Measurements from ENCODE around the gene TRIOBP.

Gene TRIOBP

DNA sequence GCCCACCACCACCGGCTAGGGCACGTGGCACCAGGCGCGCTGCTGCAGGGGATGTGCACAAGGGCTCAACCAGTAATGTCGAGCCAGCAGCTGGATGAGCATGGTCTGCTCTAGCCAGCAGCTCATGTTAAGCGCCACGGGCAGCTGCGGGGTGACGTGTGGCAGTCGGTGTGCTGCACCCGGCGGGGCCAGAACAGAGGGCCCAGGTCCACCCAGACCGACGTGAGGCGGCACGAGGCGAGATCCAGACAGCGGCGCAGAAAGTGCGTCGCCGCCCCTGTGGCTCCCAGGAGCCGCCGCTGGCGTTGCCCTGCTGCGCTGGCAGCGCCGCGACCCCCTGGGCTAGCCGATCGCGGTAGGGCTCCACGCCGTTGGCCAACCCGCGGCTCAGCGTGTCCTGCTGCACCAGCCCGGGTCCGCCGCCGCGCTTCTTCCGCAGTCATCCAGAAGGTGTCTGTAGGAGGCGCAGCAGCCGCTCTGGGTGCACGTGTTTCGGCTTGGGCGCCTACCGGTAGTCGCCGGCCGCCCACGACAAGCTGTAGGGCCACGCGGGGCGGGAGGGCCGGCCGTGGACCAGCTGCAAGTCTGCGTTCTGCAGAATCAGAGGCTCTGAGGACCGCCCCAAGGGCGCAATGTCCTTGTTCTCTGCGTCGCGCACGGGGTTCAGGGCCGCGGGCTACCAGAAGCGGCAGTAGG lies 121.7 kb downstream of the TRIOBP start:
- Histone ChIP-seq H3K36me3 (ENCODE audit: control insufficient read depth in 1 of 2, insufficient read depth in 2 of 2, low read length in 2 of 2) (peaks cover 4 to 20% of the 10 kb centered on the region in 2 experiments), H3K18ac (ENCODE audit: low read length) (no peak overlapping the region), H3K4me2 (ENCODE audit: low read length) (peak overlapping the region; percentile 74), H3K27me3 (ENCODE audit: insufficient read depth, low read length) (peaks cover 13% of the 10 kb centered on the region), H3K27ac (ENCODE audit: low read depth, low read length) (no peak overlapping the region), H3K4ac (ENCODE audit: low read depth, low read length) (no peak overlapping the region), H3K14ac (ENCODE audit: low read length) (peak overlapping the region; percentile 16), H3K23ac (ENCODE audit: low read length) (no peak overlapping the region), H4K91ac (ENCODE audit: low read depth, low read length) (no peak overlapping the region), H4K12ac (ENCODE audit: low read depth, low read length) (no peak overlapping the region), H2AK5ac (ENCODE audit: low read length) (no peak overlapping the region), H3K4me1 (ENCODE audit: control insufficient read depth in 1 of 2, insufficient read depth in 2 of 2, low read length in 2 of 2) (peaks cover 8 to 15% of the 10 kb centered on the region in 2 experiments), H3K4me3 (ENCODE audit: low read depth, low read length) (peak overlapping the region; percentile 38), H2BK12ac (ENCODE audit: low read length) (no peak overlapping the region), H4K8ac (ENCODE audit: low read depth, low read length) (peak overlapping the region; percentile 8), H2AFZ (ENCODE audit: insufficient read depth, low read length, poor library complexity) (peak overlapping the region; percentile 17), H2BK5ac (ENCODE audit: low read depth, low read length, poor library complexity) (no peak overlapping the region), H3K79me2 (ENCODE audit: control insufficient read depth, insufficient read depth, low read length, poor library complexity) (no peaks in the 10 kb centered on the region), H3K9ac (ENCODE audit: low read length) (no peak overlapping the region), H2BK120ac (ENCODE audit: insufficient read depth, low read length, poor library complexity) (no peak overlapping the region), H3K9me3 (ENCODE audit: insufficient read depth, low read depth, low read length) (peaks cover 5% of the 10 kb centered on the region), H3K79me1 (ENCODE audit: low read length) (peaks cover 3% of the 10 kb centered on the region)
- DNase-seq, result peak in 1 of 2 donors; percentile 55
- no CpG with 5 or more reads among the region's 68 CpGs for WGBS (ENCODE audit: extremely low coverage, insufficient coverage, insufficient read length)

DNA sequence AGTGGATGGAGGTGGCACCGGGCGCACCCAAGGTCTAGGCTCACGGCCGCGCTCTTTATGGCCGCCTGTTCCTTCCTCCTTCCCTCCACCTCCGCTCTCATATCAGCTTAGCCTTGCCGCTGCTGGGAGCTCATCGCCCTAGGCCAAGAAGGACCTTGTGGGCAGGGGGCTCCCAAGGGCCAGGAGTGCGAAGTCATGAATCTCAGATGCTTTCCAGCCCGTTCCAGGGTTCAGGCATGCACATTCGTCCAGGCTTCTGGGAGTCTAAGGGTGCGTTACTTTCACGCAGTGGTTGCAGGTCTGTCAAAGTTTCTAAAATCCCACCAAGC lies 122.2 kb downstream of the TRIOBP start:
- H2AK5ac ChIP-seq (ENCODE audit: low read length), result no peak overlapping the region
- no peak overlapping the region for H3K4me3 ChIP-seq (ENCODE audit: low read depth, low read length)
- H2BK5ac ChIP-seq (ENCODE audit: low read depth, low read length, poor library complexity), result no peak overlapping the region
- peaks cover 3% of the 10 kb centered on the region for H3K79me1 ChIP-seq (ENCODE audit: low read length)
- peak overlapping the region; percentile 74 for H3K4me2 ChIP-seq (ENCODE audit: low read length)
- peak overlapping the region; percentile 17 for H2AFZ ChIP-seq (ENCODE audit: insufficient read depth, low read length, poor library complexity)
- H2BK120ac ChIP-seq (ENCODE audit: insufficient read depth, low read length, poor library complexity), result no peak overlapping the region
- peaks cover 4 to 18% of the 10 kb centered on the region in 2 experiments for H3K36me3 ChIP-seq (ENCODE audit: control insufficient read depth in 1 of 2, insufficient read depth in 2 of 2, low read length in 2 of 2)
- H3K9ac ChIP-seq (ENCODE audit: low read length), result no peak overlapping the region
- peaks cover 8 to 15% of the 10 kb centered on the region in 2 experiments for H3K4me1 ChIP-seq (ENCODE audit: control insufficient read depth in 1 of 2, insufficient read depth in 2 of 2, low read length in 2 of 2)
- H2BK12ac ChIP-seq (ENCODE audit: low read length), result no peak overlapping the region
- DNase-seq, result no peak
- no peak overlapping the region for H3K18ac ChIP-seq (ENCODE audit: low read length)
- H3K27ac ChIP-seq (ENCODE audit: low read depth, low read length), result no peak overlapping the region
- H3K4ac ChIP-seq (ENCODE audit: low read depth, low read length), result no peak overlapping the region
- H4K91ac ChIP-seq (ENCODE audit: low read depth, low read length), result no peak overlapping the region
- no peak overlapping the region for H3K23ac ChIP-seq (ENCODE audit: low read length)
- H3K79me2 ChIP-seq (ENCODE audit: control insufficient read depth, insufficient read depth, low read length, poor library complexity), result no peaks in the 10 kb centered on the region
- H3K27me3 ChIP-seq (ENCODE audit: insufficient read depth, low read length), result peaks cover 17% of the 10 kb centered on the region
- H4K8ac ChIP-seq (ENCODE audit: low read depth, low read length), result no peak overlapping the region
- no peak overlapping the region for H3K14ac ChIP-seq (ENCODE audit: low read length)
- H3K9me3 ChIP-seq (ENCODE audit: insufficient read depth, low read depth, low read length), result peaks cover 7% of the 10 kb centered on the region
- no CpG with 5 or more reads among the region's 14 CpGs for WGBS (ENCODE audit: extremely low coverage, insufficient coverage, insufficient read length)
- no peak overlapping the region for H4K12ac ChIP-seq (ENCODE audit: low read depth, low read length)

GRCh38 chr22:37820350-37820749 lies 123.5 kb downstream of the TRIOBP start:
- Histone ChIP-seq H3K79me2 (ENCODE audit: control insufficient read depth, insufficient read depth, low read length, poor library complexity) (no peaks in the 10 kb centered on the region), H3K27me3 (ENCODE audit: insufficient read depth, low read length) (peaks cover 30% of the 10 kb centered on the region), H3K27ac (ENCODE audit: low read depth, low read length) (no peak overlapping the region), H3K4me1 (ENCODE audit: control insufficient read depth in 1 of 2, insufficient read depth in 2 of 2, low read length in 2 of 2) (peaks cover 17 to 23% of the 10 kb centered on the region in 2 experiments), H3K18ac (ENCODE audit: low read length) (no peak overlapping the region), H2BK12ac (ENCODE audit: low read length) (no peak overlapping the region), H4K12ac (ENCODE audit: low read depth, low read length) (no peak overlapping the region), H3K9me3 (ENCODE audit: insufficient read depth, low read depth, low read length) (peaks cover 9% of the 10 kb centered on the region), H3K79me1 (ENCODE audit: low read length) (peaks cover 3% of the 10 kb centered on the region), H3K14ac (ENCODE audit: low read length) (no peak overlapping the region), H4K91ac (ENCODE audit: low read depth, low read length) (no peak overlapping the region), H3K9ac (ENCODE audit: low read length) (no peak overlapping the region), H3K36me3 (ENCODE audit: control insufficient read depth in 1 of 2, insufficient read depth in 2 of 2, low read length in 2 of 2) (peaks cover 4 to 11% of the 10 kb centered on the region in 2 experiments), H2BK120ac (ENCODE audit: insufficient read depth, low read length, poor library complexity) (no peak overlapping the region), H3K4me2 (ENCODE audit: low read length) (no peak overlapping the region), H3K4ac (ENCODE audit: low read depth, low read length) (no peak overlapping the region), H2AFZ (ENCODE audit: insufficient read depth, low read length, poor library complexity) (no peak overlapping the region), H2AK5ac (ENCODE audit: low read length) (no peak overlapping the region), H2BK5ac (ENCODE audit: low read depth, low read length, poor library complexity) (no peak overlapping the region), H4K8ac (ENCODE audit: low read depth, low read length) (no peak overlapping the region), H3K4me3 (ENCODE audit: low read depth, low read length) (no peak overlapping the region), H3K23ac (ENCODE audit: low read length) (no peak overlapping the region)
- no CpG with 5 or more reads among the region's 5 CpGs for WGBS (ENCODE audit: extremely low coverage, insufficient coverage, insufficient read length)
- no peak for DNase-seq

DNA sequence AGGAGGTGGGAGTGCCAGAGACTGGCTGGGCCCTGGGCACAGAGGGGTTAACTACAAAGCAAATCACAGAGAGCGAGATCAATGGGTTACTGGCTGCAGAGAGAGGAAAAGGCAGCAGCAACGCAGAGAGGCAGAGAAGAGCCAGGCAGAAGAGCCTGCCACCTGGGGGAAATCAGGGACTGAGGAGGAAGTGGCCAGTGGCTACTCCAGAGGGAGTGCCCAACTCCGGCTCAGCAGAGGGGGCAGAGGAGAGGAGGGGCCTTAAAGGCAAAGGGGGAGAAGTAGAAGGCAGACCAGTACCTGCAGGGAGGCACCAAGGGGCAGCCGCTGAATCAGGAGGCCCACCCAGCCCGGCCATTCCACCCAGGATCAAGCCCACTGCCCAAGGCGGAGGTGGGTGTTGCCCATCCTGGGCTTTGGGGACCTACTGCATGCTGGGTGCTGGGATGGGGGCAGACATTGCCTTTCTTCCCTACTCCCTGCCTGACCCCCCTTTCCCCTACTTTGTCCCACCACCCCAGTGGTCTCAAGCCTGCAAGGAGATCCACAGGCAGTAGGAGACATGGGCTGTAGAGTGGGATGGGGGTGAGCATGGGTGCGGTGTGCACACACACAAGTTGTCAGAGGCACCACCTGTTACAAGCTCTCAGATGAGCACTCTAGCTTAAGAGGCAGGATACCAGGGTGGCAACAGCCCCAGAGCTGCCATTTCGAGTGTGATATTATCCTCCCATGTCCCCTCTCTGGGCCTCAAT lies 125.4 kb downstream of the TRIOBP start:
- Histone ChIP-seq H4K91ac (ENCODE audit: low read depth, low read length) (no peak overlapping the region), H3K27me3 (ENCODE audit: insufficient read depth, low read length) (peaks cover 34% of the 10 kb centered on the region), H3K4me2 (ENCODE audit: low read length) (no peak overlapping the region), H2BK120ac (ENCODE audit: insufficient read depth, low read length, poor library complexity) (no peak overlapping the region), H4K12ac (ENCODE audit: low read depth, low read length) (no peak overlapping the region), H3K9me3 (ENCODE audit: insufficient read depth, low read depth, low read length) (peaks cover 9% of the 10 kb centered on the region), H3K14ac (ENCODE audit: low read length) (no peak overlapping the region), H3K4me1 (ENCODE audit: control insufficient read depth in 1 of 2, insufficient read depth in 2 of 2, low read length in 2 of 2) (peaks cover 17 to 23% of the 10 kb centered on the region in 2 experiments), H3K4me3 (ENCODE audit: low read depth, low read length) (no peak overlapping the region), H2AFZ (ENCODE audit: insufficient read depth, low read length, poor library complexity) (no peak overlapping the region), H3K9ac (ENCODE audit: low read length) (no peak overlapping the region), H3K79me1 (ENCODE audit: low read length) (peaks cover 3% of the 10 kb centered on the region), H3K4ac (ENCODE audit: low read depth, low read length) (no peak overlapping the region), H3K79me2 (ENCODE audit: control insufficient read depth, insufficient read depth, low read length, poor library complexity) (no peaks in the 10 kb centered on the region), H2BK5ac (ENCODE audit: low read depth, low read length, poor library complexity) (no peak overlapping the region), H2AK5ac (ENCODE audit: low read length) (no peak overlapping the region), H3K27ac (ENCODE audit: low read depth, low read length) (no peak overlapping the region), H2BK12ac (ENCODE audit: low read length) (no peak overlapping the region), H3K18ac (ENCODE audit: low read length) (no peak overlapping the region), H3K36me3 (ENCODE audit: control insufficient read depth in 1 of 2, insufficient read depth in 2 of 2, low read length in 2 of 2) (no peaks in the 10 kb centered on the region), H4K8ac (ENCODE audit: low read depth, low read length) (no peak overlapping the region), H3K23ac (ENCODE audit: low read length) (no peak overlapping the region)
- no peak for DNase-seq
- no CpG with 5 or more reads among the region's 8 CpGs for WGBS (ENCODE audit: extremely low coverage, insufficient coverage, insufficient read length)
